Liver (tissue), 9 donors: ENCODE results near the gene CACNA1F. TPM values are rescaled to one million over a fixed set of nuclear protein-coding genes. Genes with fewer than 3 reads are reported as not detected.

Experiments used
- DNase-seq: peaks from one replicate; pipeline ENCODE4 v3.0.0-alpha.2; 2017; ENCODE audit warnings: low spot score
- H3K27ac ChIP-seq, 2 donors: one replicate each; pipeline ENCODE4 v1.7.0; 2013; ENCODE audit warnings: inconsistent platforms in 2 of 2, low read length in 2 of 2, control low read depth in 1 of 2, low read depth in 1 of 2, mild to moderate bottlenecking in 1 of 2
- H3K27me3 ChIP-seq, 4 donors: one replicate each; pipeline versions ENCODE4 v1.6.1 to v1.7.0; 2013; ENCODE audit warnings: low read length in 3 of 4, inconsistent platforms in 1 of 4, mild to moderate bottlenecking in 1 of 4, moderate library complexity in 1 of 4; ENCODE audit not compliant: control insufficient read depth in 4 of 4, insufficient read depth in 4 of 4
- H3K36me3 ChIP-seq, 4 donors: one replicate each; pipeline versions ENCODE4 v1.6.1 to v1.7.0; 2013; ENCODE audit warnings: low read length in 3 of 4, mild to moderate bottlenecking in 3 of 4, low read depth in 1 of 4, moderate library complexity in 1 of 4; ENCODE audit not compliant: control insufficient read depth in 4 of 4, insufficient read depth in 3 of 4
- H3K4me1 ChIP-seq, 4 donors: one replicate each; pipeline versions ENCODE4 v1.6.1 to v1.7.0; 2013; ENCODE audit warnings: low read length in 3 of 4, mild to moderate bottlenecking in 3 of 4, moderate library complexity in 1 of 4; ENCODE audit not compliant: control insufficient read depth in 4 of 4, insufficient read depth in 4 of 4
- H3K4me3 ChIP-seq, 3 donors: one replicate each; pipeline versions ENCODE4 v1.6.1 to v1.7.0; 2013; ENCODE audit warnings: low read length in 3 of 3, control low read depth in 1 of 3, low read depth in 1 of 3, mild to moderate bottlenecking in 1 of 3
- H3K9ac ChIP-seq, 2 donors: one replicate each; pipeline ENCODE4 v1.7.0; 2013; ENCODE audit warnings: low read length in 2 of 2, mild to moderate bottlenecking in 2 of 2, moderate library complexity in 2 of 2, control low read depth in 1 of 2, low read depth in 1 of 2
- H3K9me3 ChIP-seq, 4 donors: one replicate each; pipeline versions ENCODE4 v1.6.1 to v1.7.0; 2013; ENCODE audit warnings: low read length in 3 of 4; ENCODE audit not compliant: control insufficient read depth in 4 of 4
- FOXA1 ChIP-seq: IDR thresholded peaks from 2 replicates; pipeline ENCODE4 v1.6.1; 2016; ENCODE audit warnings: antibody characterized with exemption
- FOXA2 ChIP-seq: IDR thresholded peaks from 2 replicates; pipeline ENCODE4 v1.6.1; 2016; ENCODE audit warnings: antibody characterized with exemption
- GABPA ChIP-seq, 2 donors: IDR thresholded peaks in 1 of 2; conservative IDR thresholded peaks in 1 of 2; 2 replicates each; pipeline ENCODE4 v1.6.1; 2016; ENCODE audit warnings: antibody characterized with exemption in 2 of 2, mild to moderate bottlenecking in 1 of 2, moderate library complexity in 1 of 2
- HNF4A ChIP-seq, 2 donors: conservative IDR thresholded peaks; 2 replicates each; pipeline ENCODE4 v1.6.1; 2016; ENCODE audit warnings: antibody characterized with exemption in 2 of 2, mild to moderate bottlenecking in 2 of 2
- JUND ChIP-seq, 2 donors: IDR thresholded peaks; 2 replicates each; pipeline ENCODE4 v1.6.1; 2016; ENCODE audit warnings: antibody characterized with exemption in 2 of 2
- MAX ChIP-seq: IDR thresholded peaks from 2 replicates; pipeline ENCODE4 v1.6.1; 2016; ENCODE audit warnings: antibody characterized with exemption
- RAD21 ChIP-seq, 2 donors: IDR thresholded peaks; 2 replicates each; pipeline ENCODE4 v1.6.1; 2016; ENCODE audit warnings: antibody characterized with exemption in 2 of 2, mild to moderate bottlenecking in 2 of 2
- RXRA ChIP-seq, 2 donors: IDR thresholded peaks; 2 replicates each; pipeline ENCODE4 v1.6.1; 2017 to 2018; ENCODE audit warnings: antibody characterized with exemption in 2 of 2, mild to moderate bottlenecking in 1 of 2
- SP1 ChIP-seq: IDR thresholded peaks from 2 replicates; pipeline ENCODE4 v1.6.1; 2018; ENCODE audit warnings: antibody characterized with exemption, mild to moderate bottlenecking
- YY1 ChIP-seq: IDR thresholded peaks from 2 replicates; pipeline ENCODE4 v1.6.1; 2016; ENCODE audit warnings: antibody characterized with exemption, mild to moderate bottlenecking
- ZBTB33 ChIP-seq: IDR thresholded peaks from 2 replicates; pipeline ENCODE4 v1.6.1; 2016; ENCODE audit warnings: antibody characterized with exemption
- WGBS: extraction: QIAGEN DNeasy Blood & Tissue Kit; methylation state at CpG from one replicate; pipeline ENCODE4 v1.1.7; 2013; 5-methylcytosine and 5-hydroxymethylcytosine counted together
- polyA plus RNA-seq, 2 donors: library from polyadenylated mRNA; stranded (reverse) in 1 of 2; unstranded in 1 of 2; fragments of 200-250 nt in 1 of 2; fragments of >200 nt in 1 of 2; fragmentation: Nextera tagmentation in 1 of 2; extraction: Ambion mirVana in 1 of 2; gene quantifications; one replicate each; pipeline versions ENCODE4 v1.2.1 to v1.2.3, GENCODE V29; 2013 to 2015
- total RNA-seq, 2 donors: library from RNA; depleted of rRNA; stranded (reverse); fragments of >200 nt; gene quantifications; one replicate each; pipeline ENCODE4 v1.2.3, GENCODE V29; 2014
- TF ChIP-seq, protein P1 (sequence below): IDR thresholded peaks from 2 replicates; pipeline ENCODE4 v1.6.1; 2016; ENCODE audit warnings: antibody characterized with exemption, mild to moderate bottlenecking
- TF ChIP-seq, protein P2 (sequence below): fragments of 150-350 bp; IDR thresholded peaks from 2 replicates; pipeline ENCODE4 v1.5.1; 2017; ENCODE audit warnings: improper control_type of control experiment, low read depth, low read length; ENCODE audit not compliant: missing input control
- donor health status: healthy.
- donor health status: healthy.
- donor health status: healthy.
- donor health status: healthy.
- donor health status: healthy.

Gene CACNA1F
- total and polyA plus RNA-seq, 4 donors, result 0.03 TPM; not detected in 3

- no peak overlapping the region for H3K27ac ChIP-seq
- H3K9ac ChIP-seq, result no peak overlapping the region
- no peaks in the 10 kb centered on the region for H3K9me3 ChIP-seq
- DNase-seq, result no peak
- no peaks in the 10 kb centered on the region for H3K27me3 ChIP-seq
- H3K4me3 ChIP-seq, result no peak overlapping the region
- H3K4me1 ChIP-seq, result no peaks in the 10 kb centered on the region
- 70% methylated on average over 13 of the region's 13 CpGs for WGBS
- no peak for TF ChIP-seq RAD21 (IDR thresholded peaks at IDR 0.05)
- no peak for TF ChIP-seq RXRA (IDR thresholded peaks at IDR 0.05)
- no peak for TF ChIP-seq FOXA2
- no peak for TF ChIP-seq ZBTB33
- no peaks in the 10 kb centered on the region for H3K36me3 ChIP-seq
These were observed 27.7 kb downstream of the CACNA1F start for GRCh38 chrX:49205443-49205842.

- Histone ChIP-seq H3K4me3 (no peak overlapping the region), H3K27ac (no peak overlapping the region), H3K27me3 (no peaks in the 10 kb centered on the region), H3K9ac (no peak overlapping the region), H3K4me1 (peaks cover 0 to 3% (median under 1%) of the 10 kb centered on the region in 4 donors), H3K9me3 (no peaks in the 10 kb centered on the region), H3K36me3 (no peaks in the 10 kb centered on the region)
- no peak for DNase-seq
- no peak for TF ChIP-seq GABPA (IDR thresholded peaks at IDR 0.05 in 1 of 2, conservative IDR thresholded peaks at IDR 0.05 in 1 of 2)
- TF ChIP-seq, protein P1, sequence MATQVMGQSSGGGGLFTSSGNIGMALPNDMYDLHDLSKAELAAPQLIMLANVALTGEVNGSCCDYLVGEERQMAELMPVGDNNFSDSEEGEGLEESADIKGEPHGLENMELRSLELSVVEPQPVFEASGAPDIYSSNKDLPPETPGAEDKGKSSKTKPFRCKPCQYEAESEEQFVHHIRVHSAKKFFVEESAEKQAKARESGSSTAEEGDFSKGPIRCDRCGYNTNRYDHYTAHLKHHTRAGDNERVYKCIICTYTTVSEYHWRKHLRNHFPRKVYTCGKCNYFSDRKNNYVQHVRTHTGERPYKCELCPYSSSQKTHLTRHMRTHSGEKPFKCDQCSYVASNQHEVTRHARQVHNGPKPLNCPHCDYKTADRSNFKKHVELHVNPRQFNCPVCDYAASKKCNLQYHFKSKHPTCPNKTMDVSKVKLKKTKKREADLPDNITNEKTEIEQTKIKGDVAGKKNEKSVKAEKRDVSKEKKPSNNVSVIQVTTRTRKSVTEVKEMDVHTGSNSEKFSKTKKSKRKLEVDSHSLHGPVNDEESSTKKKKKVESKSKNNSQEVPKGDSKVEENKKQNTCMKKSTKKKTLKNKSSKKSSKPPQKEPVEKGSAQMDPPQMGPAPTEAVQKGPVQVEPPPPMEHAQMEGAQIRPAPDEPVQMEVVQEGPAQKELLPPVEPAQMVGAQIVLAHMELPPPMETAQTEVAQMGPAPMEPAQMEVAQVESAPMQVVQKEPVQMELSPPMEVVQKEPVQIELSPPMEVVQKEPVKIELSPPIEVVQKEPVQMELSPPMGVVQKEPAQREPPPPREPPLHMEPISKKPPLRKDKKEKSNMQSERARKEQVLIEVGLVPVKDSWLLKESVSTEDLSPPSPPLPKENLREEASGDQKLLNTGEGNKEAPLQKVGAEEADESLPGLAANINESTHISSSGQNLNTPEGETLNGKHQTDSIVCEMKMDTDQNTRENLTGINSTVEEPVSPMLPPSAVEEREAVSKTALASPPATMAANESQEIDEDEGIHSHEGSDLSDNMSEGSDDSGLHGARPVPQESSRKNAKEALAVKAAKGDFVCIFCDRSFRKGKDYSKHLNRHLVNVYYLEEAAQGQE, result no peak
- 63% methylated on average over 4 of the region's 4 CpGs for WGBS
These were observed 28.4 kb downstream of the CACNA1F start for GRCh38 chrX:49204709-49205108.

- H3K9ac ChIP-seq, result no peak overlapping the region
- no peak for DNase-seq
- H3K4me3 ChIP-seq, result no peak overlapping the region
- peaks cover 0 to 4% (median 2%) of the 10 kb centered on the region in 4 donors for H3K4me1 ChIP-seq
- WGBS, result 84% methylated on average over 6 of the region's 6 CpGs
- TF ChIP-seq FOXA1 (no peak), FOXA2 (no peak), YY1 (no peak), HNF4A (conservative IDR thresholded peaks at IDR 0.05) (no peak), SP1 (no peak), MAX (no peak), GABPA (IDR thresholded peaks at IDR 0.05 in 1 of 2, conservative IDR thresholded peaks at IDR 0.05 in 1 of 2) (no peak), JUND (IDR thresholded peaks at IDR 0.05) (no peak)
- TF ChIP-seq, protein P1, result no peak
- TF ChIP-seq, protein P2, sequence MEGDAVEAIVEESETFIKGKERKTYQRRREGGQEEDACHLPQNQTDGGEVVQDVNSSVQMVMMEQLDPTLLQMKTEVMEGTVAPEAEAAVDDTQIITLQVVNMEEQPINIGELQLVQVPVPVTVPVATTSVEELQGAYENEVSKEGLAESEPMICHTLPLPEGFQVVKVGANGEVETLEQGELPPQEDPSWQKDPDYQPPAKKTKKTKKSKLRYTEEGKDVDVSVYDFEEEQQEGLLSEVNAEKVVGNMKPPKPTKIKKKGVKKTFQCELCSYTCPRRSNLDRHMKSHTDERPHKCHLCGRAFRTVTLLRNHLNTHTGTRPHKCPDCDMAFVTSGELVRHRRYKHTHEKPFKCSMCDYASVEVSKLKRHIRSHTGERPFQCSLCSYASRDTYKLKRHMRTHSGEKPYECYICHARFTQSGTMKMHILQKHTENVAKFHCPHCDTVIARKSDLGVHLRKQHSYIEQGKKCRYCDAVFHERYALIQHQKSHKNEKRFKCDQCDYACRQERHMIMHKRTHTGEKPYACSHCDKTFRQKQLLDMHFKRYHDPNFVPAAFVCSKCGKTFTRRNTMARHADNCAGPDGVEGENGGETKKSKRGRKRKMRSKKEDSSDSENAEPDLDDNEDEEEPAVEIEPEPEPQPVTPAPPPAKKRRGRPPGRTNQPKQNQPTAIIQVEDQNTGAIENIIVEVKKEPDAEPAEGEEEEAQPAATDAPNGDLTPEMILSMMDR, result no peak
- H3K36me3 ChIP-seq, result no peaks in the 10 kb centered on the region
- H3K27me3 ChIP-seq, result no peaks in the 10 kb centered on the region
- no peaks in the 10 kb centered on the region for H3K9me3 ChIP-seq
- no peak overlapping the region for H3K27ac ChIP-seq
These were observed 29.1 kb downstream of the CACNA1F start for GRCh38 chrX:49204017-49204416.
